Trophoblast cell (in vitro differentiated cells and primary cell): ENCODE results near the gene PPP1R1C.

Source experiments
- DNase-seq, 2 donors: peaks; one replicate each; pipeline ENCODE4 v3.0.0-alpha.2; 2016
- H2AFZ ChIP-seq: 2 replicates; pipeline ENCODE4 v1.6.1; 2013; ENCODE audit warnings: low read length, moderate library complexity, mild to moderate bottlenecking; ENCODE audit not compliant: insufficient read depth, poor library complexity
- H2AK5ac ChIP-seq: 2 replicates; pipeline ENCODE4 v1.6.1; 2013; ENCODE audit warnings: mild to moderate bottlenecking, low read length
- H2BK120ac ChIP-seq: 2 replicates; pipeline ENCODE4 v1.6.1; 2013; ENCODE audit warnings: low read length, mild to moderate bottlenecking, moderate library complexity; ENCODE audit not compliant: insufficient read depth, poor library complexity
- H2BK12ac ChIP-seq: 2 replicates; pipeline ENCODE4 v1.6.1; 2013; ENCODE audit warnings: mild to moderate bottlenecking, low read length, moderate library complexity
- H2BK5ac ChIP-seq: 2 replicates; pipeline ENCODE4 v1.6.1; 2013; ENCODE audit warnings: low read length, low read depth, moderate library complexity, mild to moderate bottlenecking; ENCODE audit not compliant: poor library complexity
- H3K14ac ChIP-seq: 2 replicates; pipeline ENCODE4 v1.6.1; 2013; ENCODE audit warnings: mild to moderate bottlenecking, low read length
- H3K18ac ChIP-seq: 2 replicates; pipeline ENCODE4 v1.6.1; 2013; ENCODE audit warnings: mild to moderate bottlenecking, low read length
- H3K23ac ChIP-seq: 2 replicates; pipeline ENCODE4 v1.6.1; 2013; ENCODE audit warnings: low read length
- H3K27ac ChIP-seq: 2 replicates; pipeline ENCODE4 v1.5.1; 2013; ENCODE audit warnings: low read depth, mild to moderate bottlenecking, inconsistent platforms, low read length, moderate library complexity
- H3K27me3 ChIP-seq: 2 replicates; pipeline ENCODE4 v1.6.1; 2013; ENCODE audit warnings: inconsistent platforms, mild to moderate bottlenecking, low read length, moderate library complexity; ENCODE audit not compliant: insufficient read depth
- H3K36me3 ChIP-seq, 2 experiments: 1 replicate in 1 of 2; 2 replicates in 1 of 2; pipeline ENCODE4 v1.6.1; 2013; ENCODE audit warnings: low read length in 2 of 2, mild to moderate bottlenecking in 2 of 2, moderate library complexity in 1 of 2; ENCODE audit not compliant: insufficient read depth in 2 of 2, control insufficient read depth in 1 of 2
- H3K4ac ChIP-seq: 2 replicates; pipeline ENCODE4 v1.6.1; 2013; ENCODE audit warnings: low read depth, mild to moderate bottlenecking, low read length, moderate library complexity
- H3K4me1 ChIP-seq, 2 experiments: 1 replicate in 1 of 2; 2 replicates in 1 of 2; pipeline ENCODE4 v1.6.1; 2013; ENCODE audit warnings: low read length in 2 of 2, mild to moderate bottlenecking in 2 of 2, moderate library complexity in 1 of 2; ENCODE audit not compliant: insufficient read depth in 2 of 2, control insufficient read depth in 1 of 2
- H3K4me2 ChIP-seq: 2 replicates; pipeline ENCODE4 v1.6.1; 2013; ENCODE audit warnings: inconsistent platforms, mild to moderate bottlenecking, low read length, moderate library complexity
- H3K4me3 ChIP-seq: 2 replicates; pipeline ENCODE4 v1.5.1; 2013; ENCODE audit warnings: mild to moderate bottlenecking, low read depth, low read length, inconsistent platforms
- H3K79me1 ChIP-seq: one replicate; pipeline ENCODE4 v1.6.1; 2013; ENCODE audit warnings: low read length
- H3K79me2 ChIP-seq: 2 replicates; pipeline ENCODE4 v1.6.1; 2013; ENCODE audit warnings: low read length, mild to moderate bottlenecking; ENCODE audit not compliant: control insufficient read depth, insufficient read depth, poor library complexity
- H3K9ac ChIP-seq: 2 replicates; pipeline ENCODE4 v1.6.1; 2013; ENCODE audit warnings: mild to moderate bottlenecking, low read length
- H3K9me3 ChIP-seq: 2 replicates; pipeline ENCODE4 v1.6.1; 2013; ENCODE audit warnings: low read depth, mild to moderate bottlenecking, control low read depth, inconsistent platforms, low read length; ENCODE audit not compliant: insufficient read depth
- H4K12ac ChIP-seq: 2 replicates; pipeline ENCODE4 v1.6.1; 2013; ENCODE audit warnings: low read depth, mild to moderate bottlenecking, low read length, moderate library complexity
- H4K8ac ChIP-seq: 2 replicates; pipeline ENCODE4 v1.6.1; 2013; ENCODE audit warnings: low read depth, mild to moderate bottlenecking, low read length, moderate library complexity
- H4K91ac ChIP-seq: one replicate; pipeline ENCODE4 v1.6.1; 2013; ENCODE audit warnings: low read depth, mild to moderate bottlenecking, low read length, moderate library complexity
- WGBS: extraction: QIAGEN DNeasy Blood & Tissue Kit; methylation state at CpG from one replicate; pipeline ENCODE4 v1.1.7; 2013; ENCODE audit warnings: missing lambda C conversion rate; ENCODE audit not compliant: insufficient read length, insufficient coverage; ENCODE audit errors: extremely low coverage; 5-methylcytosine and 5-hydroxymethylcytosine counted together

PPP1R1C gene

DNA sequence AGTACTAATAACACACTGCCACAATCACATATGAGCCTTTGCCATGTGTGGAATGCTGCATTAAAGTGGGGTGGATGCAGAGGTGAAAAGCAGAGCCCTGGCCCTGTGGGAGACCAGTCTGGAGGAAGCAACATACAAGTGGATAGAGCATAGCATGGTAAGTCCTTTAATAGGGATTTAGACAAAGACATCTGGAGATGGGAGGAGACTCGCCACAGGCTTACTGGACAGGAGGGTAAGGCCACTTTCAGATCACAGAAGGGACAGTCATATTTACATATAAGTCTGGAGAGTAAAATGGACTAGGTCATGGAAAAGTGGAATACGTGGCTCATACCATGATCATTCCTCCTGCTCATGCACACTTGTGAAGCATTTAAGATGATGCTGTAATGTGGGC lies 84.3 kb downstream of the PPP1R1C start:
- Histone ChIP-seq H3K4me1 (no peaks in the 10 kb centered on the region), H4K8ac (no peak overlapping the region), H3K79me2 (no peaks in the 10 kb centered on the region), H4K91ac (no peak overlapping the region), H3K4me2 (no peak overlapping the region), H3K14ac (no peak overlapping the region), H3K27ac (no peak overlapping the region), H3K4me3 (no peak overlapping the region), H3K18ac (no peak overlapping the region), H2BK12ac (no peak overlapping the region), H3K23ac (no peak overlapping the region), H2BK5ac (no peak overlapping the region), H3K27me3 (no peaks in the 10 kb centered on the region), H2AK5ac (no peak overlapping the region), H3K4ac (no peak overlapping the region), H3K9ac (peak overlapping the region; percentile 20), H2BK120ac (no peak overlapping the region), H3K9me3 (no peaks in the 10 kb centered on the region), H3K36me3 (no peaks in the 10 kb centered on the region), H4K12ac (no peak overlapping the region), H2AFZ (no peak overlapping the region), H3K79me1 (peaks cover 1% of the 10 kb centered on the region)
- no CpG with 5 or more reads among the region's 2 CpGs for WGBS
- DNase-seq = no peak

DNA sequence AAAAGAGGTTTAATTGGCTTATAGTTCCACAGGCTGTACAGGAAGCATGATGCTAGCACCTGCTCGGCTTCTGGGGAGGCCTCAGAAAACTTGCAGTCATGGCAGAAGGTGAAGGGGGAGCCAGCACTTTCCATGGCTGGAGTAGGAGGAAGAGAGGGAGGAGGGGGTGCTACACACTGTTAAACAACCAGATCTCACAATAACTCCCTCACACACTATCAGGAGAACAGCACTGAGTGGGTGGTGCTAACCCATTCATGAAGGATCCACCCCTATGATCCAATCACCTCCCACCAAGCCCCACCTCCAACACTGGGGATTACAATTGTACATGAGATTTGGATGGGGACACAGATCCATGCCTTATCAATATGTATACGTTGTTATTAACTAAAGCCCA lies 85.1 kb downstream of the PPP1R1C start:
- no CpG with 5 or more reads among the region's 2 CpGs for WGBS
- no peak overlapping the region for H2BK5ac ChIP-seq
- no peak for DNase-seq

GRCh38 chr2:182072861-182073260 lies 87.2 kb downstream of the PPP1R1C start:
- no peak for DNase-seq
- H3K27me3 ChIP-seq = no peaks in the 10 kb centered on the region
- no peak overlapping the region for H2BK12ac ChIP-seq
- H3K4ac ChIP-seq = no peak overlapping the region
- H3K9me3 ChIP-seq = no peaks in the 10 kb centered on the region
- no peak overlapping the region for H3K4me2 ChIP-seq
- no peak overlapping the region for H3K9ac ChIP-seq
- H2BK5ac ChIP-seq = no peak overlapping the region
- H3K23ac ChIP-seq = no peak overlapping the region
- no peak overlapping the region for H2AFZ ChIP-seq
- H4K91ac ChIP-seq = no peak overlapping the region
- WGBS = no CpG with 5 or more reads among the region's 6 CpGs
- peaks cover 1% of the 10 kb centered on the region for H3K79me1 ChIP-seq
- no peak overlapping the region for H4K12ac ChIP-seq
- H3K14ac ChIP-seq = no peak overlapping the region
- H3K4me1 ChIP-seq = no peaks in the 10 kb centered on the region
- no peaks in the 10 kb centered on the region for H3K36me3 ChIP-seq
- H2AK5ac ChIP-seq = no peak overlapping the region
- H4K8ac ChIP-seq = no peak overlapping the region
- no peak overlapping the region for H3K27ac ChIP-seq
- no peak overlapping the region for H3K4me3 ChIP-seq
- no peak overlapping the region for H2BK120ac ChIP-seq
- no peaks in the 10 kb centered on the region for H3K79me2 ChIP-seq
- H3K18ac ChIP-seq = no peak overlapping the region

More for the DNA sequence above, 85.1 kb downstream of the PPP1R1C start:
- Histone ChIP-seq H4K91ac (no peak overlapping the region), H3K4me3 (no peak overlapping the region), H4K8ac (no peak overlapping the region), H3K27ac (no peak overlapping the region), H2BK12ac (no peak overlapping the region), H2BK120ac (no peak overlapping the region), H3K79me2 (no peaks in the 10 kb centered on the region), H3K27me3 (no peaks in the 10 kb centered on the region), H3K18ac (no peak overlapping the region), H2AFZ (no peak overlapping the region), H3K14ac (no peak overlapping the region), H3K9ac (no peak overlapping the region), H3K4me2 (no peak overlapping the region), H3K4ac (no peak overlapping the region), H3K9me3 (no peaks in the 10 kb centered on the region), H3K4me1 (no peaks in the 10 kb centered on the region), H2AK5ac (no peak overlapping the region), H3K79me1 (peaks cover 1% of the 10 kb centered on the region), H4K12ac (no peak overlapping the region), H3K36me3 (no peaks in the 10 kb centered on the region), H3K23ac (no peak overlapping the region)

DNA sequence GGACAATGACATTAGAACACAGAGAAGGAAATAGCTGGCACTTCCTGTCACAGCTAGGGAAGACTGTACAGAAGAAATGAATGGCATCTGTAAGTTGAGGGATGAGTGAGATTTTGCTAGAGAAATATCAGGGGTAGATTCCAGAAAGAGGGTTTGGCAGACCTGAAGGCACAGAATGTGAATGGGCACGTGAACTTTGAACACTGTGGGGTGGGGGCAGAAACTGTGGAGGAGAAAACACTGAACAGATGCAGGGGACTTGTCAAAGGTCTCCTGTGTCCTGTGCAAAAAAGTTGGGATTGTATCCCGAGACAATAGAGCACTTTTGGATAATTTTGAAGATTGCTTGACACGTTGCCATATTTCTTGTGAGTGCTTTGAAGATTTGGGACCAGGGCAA lies 88.0 kb downstream of the PPP1R1C start:
- H2BK5ac ChIP-seq = no peak overlapping the region
- H3K4me3 ChIP-seq = no peak overlapping the region
- no peaks in the 10 kb centered on the region for H3K36me3 ChIP-seq
- H3K27me3 ChIP-seq = no peaks in the 10 kb centered on the region
- H3K4me1 ChIP-seq = no peaks in the 10 kb centered on the region
- no peak overlapping the region for H2BK120ac ChIP-seq
- H4K8ac ChIP-seq = no peak overlapping the region
- H4K12ac ChIP-seq = no peak overlapping the region
- H3K4me2 ChIP-seq = no peak overlapping the region
- H2BK12ac ChIP-seq = no peak overlapping the region
- H3K23ac ChIP-seq = no peak overlapping the region
- no peak overlapping the region for H3K14ac ChIP-seq
- H3K79me1 ChIP-seq = peaks cover 1% of the 10 kb centered on the region
- H3K18ac ChIP-seq = no peak overlapping the region
- no peak overlapping the region for H2AFZ ChIP-seq
- H2AK5ac ChIP-seq = no peak overlapping the region
- H3K9me3 ChIP-seq = no peaks in the 10 kb centered on the region
- DNase-seq = no peak
- no peak overlapping the region for H3K27ac ChIP-seq
- H3K4ac ChIP-seq = no peak overlapping the region
- no CpG with 5 or more reads among the region's 3 CpGs for WGBS
- no peaks in the 10 kb centered on the region for H3K79me2 ChIP-seq
- no peak overlapping the region for H3K9ac ChIP-seq
- H4K91ac ChIP-seq = no peak overlapping the region
